Retinal pigment epithelial cell (primary cell): ENCODE measurements around the gene KCNN3.
A peak's percentile ranks its signal among the peaks of the same experiment; 100 is the strongest.

Source experiments
- DNase-seq: peaks from one replicate; pipeline ENCODE4 v3.0.0-alpha.2; 2010; ENCODE audit warnings: low read depth
- H3K4me3 ChIP-seq: 2 replicates; pipeline ENCODE4 v1.5.1; 2011; ENCODE audit warnings: mild to moderate bottlenecking, low read length, control low read depth, moderate library complexity
- CTCF ChIP-seq: conservative IDR thresholded peaks from 2 replicates; pipeline ENCODE4 v1.5.1; 2011; ENCODE audit warnings: low read depth, low read length, control low read depth, inconsistent platforms

KCNN3 gene

GRCh38 chr1:154741327-154741726, 128.8 kb downstream of the KCNN3 start:
- TF ChIP-seq CTCF: no peak
- DNase-seq: no peak
- H3K4me3 ChIP-seq: no peak overlapping the region

- H3K4me3 ChIP-seq: no peak overlapping the region
- TF ChIP-seq CTCF: no peak
- no peak for DNase-seq
These were observed 130.4 kb downstream of the KCNN3 start for GRCh38 chr1:154739654-154740053.

GRCh38 chr1:154736841-154737240, 133.2 kb downstream of the KCNN3 start:
- no peak for TF ChIP-seq CTCF
- DNase-seq: no peak
- no peak overlapping the region for H3K4me3 ChIP-seq

- DNase-seq: no peak
- H3K4me3 ChIP-seq: no peak overlapping the region
- no peak for TF ChIP-seq CTCF
These were observed 134.3 kb downstream of the KCNN3 start for GRCh38 chr1:154735804-154736168.

GRCh38 chr1:154735061-154735803, 134.8 kb downstream of the KCNN3 start:
- no peak overlapping the region for H3K4me3 ChIP-seq
- DNase-seq: no peak

GRCh38 chr1:154733621-154734020, 136.5 kb downstream of the KCNN3 start:
- TF ChIP-seq CTCF: no peak
- no peak for DNase-seq

More at GRCh38 chr1:154735061-154735803, 134.8 kb downstream of the KCNN3 start:
- no peak for TF ChIP-seq CTCF

GRCh38 chr1:154730986-154731489, 139.0 kb downstream of the KCNN3 start:
- no peak overlapping the region for H3K4me3 ChIP-seq
- no peak for TF ChIP-seq CTCF
- DNase-seq: peak; percentile 92

More at GRCh38 chr1:154733621-154734020, 136.5 kb downstream of the KCNN3 start:
- no peak overlapping the region for H3K4me3 ChIP-seq
